ENCODE measurements around the gene GUCY1A1.

The GUCY1A1 gene

DNA sequence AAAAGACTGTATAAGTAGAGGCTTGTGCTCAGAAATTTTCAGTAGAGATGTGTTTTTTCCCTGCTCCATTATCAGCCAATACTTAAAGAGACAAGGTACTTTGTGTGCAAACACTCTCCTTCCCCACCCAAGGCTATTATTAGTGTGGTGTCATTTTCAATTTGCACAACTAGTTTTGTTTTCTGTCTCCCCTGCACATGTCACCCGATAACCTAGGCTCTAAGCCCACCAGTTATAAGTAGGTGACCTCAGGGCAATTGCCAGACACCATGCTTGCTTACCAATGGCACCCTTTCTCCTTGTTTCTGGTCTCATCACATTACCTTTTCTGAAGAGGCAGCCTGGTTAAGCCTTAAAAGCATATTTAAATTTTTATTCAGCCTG is 8.0 kb upstream of the GUCY1A1 start:
- DNase-seq (ENCODE audit: low read depth), result no peak

- no peak for DNase-seq (ENCODE audit: low read depth)
Measured at GRCh38 chr4:155659176-155659575, 7.5 kb upstream of the GUCY1A1 start.

- no peak for DNase-seq (ENCODE audit: low read depth)
Measured at GRCh38 chr4:155660436-155660835, 6.2 kb upstream of the GUCY1A1 start.

DNA sequence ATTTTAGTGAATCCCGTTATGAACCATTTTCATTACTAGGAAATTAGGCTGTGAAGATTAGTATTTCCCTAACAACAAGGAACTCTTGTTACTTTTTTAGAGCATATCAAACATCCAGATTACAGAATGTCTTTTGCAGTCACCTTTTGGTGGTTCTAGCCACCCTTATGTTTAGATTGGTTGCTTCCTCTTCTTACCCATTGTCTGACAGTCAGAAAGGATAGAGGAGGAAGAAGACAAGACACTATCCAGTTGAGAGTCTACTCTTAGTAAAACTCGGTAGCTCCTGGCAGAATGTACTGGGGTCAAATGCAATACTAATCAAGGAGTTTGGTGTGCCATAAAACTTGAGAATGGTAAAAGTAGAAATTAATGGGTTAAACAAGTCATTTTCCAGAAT is 1.6 kb upstream of the GUCY1A1 start:
- DNase-seq (ENCODE audit: low read depth), result no peak

- DNase-seq (ENCODE audit: low read depth), result peak; percentile 11
Measured at GRCh38 chr4:155667222-155667567, 547 bp downstream of the GUCY1A1 start.

GRCh38 chr4:155667568-155668511 is 1.2 kb downstream of the GUCY1A1 start:
- DNase-seq (ENCODE audit: low read depth), result peak; percentile 34

- DNase-seq (ENCODE audit: low read depth), result no peak
Measured at GRCh38 chr4:155668707-155669220, 2.1 kb downstream of the GUCY1A1 start.

DNA sequence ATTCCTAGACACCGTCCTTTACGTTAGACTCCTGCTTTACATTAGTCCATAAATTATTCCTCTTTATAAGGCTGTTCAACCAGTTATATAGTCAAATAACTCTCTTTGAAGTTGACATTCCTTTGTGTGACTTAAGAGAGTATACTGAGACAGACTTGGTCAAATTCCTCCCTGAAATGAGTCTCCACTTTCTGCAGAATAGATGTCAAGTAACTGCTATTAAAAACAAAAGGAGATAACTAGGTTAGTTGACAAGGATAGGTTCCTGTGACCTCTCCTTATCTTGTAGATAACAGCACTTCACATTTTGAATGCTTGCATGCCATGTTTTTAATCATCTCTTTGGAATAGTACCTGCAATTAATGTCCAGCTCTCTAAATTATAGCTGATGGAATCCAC is 5.7 kb downstream of the GUCY1A1 start:
- DNase-seq (ENCODE audit: low read depth), result no peak

DNA sequence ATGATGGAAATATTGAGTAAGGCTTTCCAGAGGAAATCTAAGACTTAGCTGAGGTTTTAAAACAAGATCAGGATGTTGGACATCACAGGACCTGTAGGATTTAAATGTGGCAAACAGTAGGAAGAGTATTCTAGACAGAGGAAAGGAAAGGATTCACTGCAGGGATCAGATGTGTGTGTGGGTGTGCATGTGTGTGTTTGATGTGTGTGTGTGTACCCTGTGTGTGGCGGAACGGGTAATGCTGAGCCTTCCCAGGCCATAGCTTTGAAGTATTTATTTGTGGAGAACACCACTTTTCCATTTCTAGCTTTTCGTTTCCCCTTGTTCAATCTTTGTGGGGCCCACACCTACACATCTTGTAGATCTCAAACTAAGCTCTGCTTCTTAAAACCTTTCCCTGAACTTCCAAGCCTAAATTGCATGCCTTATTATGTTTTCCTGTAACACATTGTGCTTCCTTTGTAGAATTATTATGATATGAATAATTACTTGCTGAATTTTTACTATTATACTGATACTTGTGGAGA is 6.9 kb downstream of the GUCY1A1 start:
- DNase-seq (ENCODE audit: low read depth), result no peak

- no peak for DNase-seq (ENCODE audit: low read depth)
Measured at GRCh38 chr4:155674669-155675071, 8.0 kb downstream of the GUCY1A1 start.

GRCh38 chr4:155675709-155676429 is 9.2 kb downstream of the GUCY1A1 start:
- DNase-seq (ENCODE audit: low read depth), result peak; percentile 26

- no peak for DNase-seq (ENCODE audit: low read depth)
Measured at GRCh38 chr4:155676430-155676825, 9.8 kb downstream of the GUCY1A1 start.

- DNase-seq (ENCODE audit: low read depth), result no peak
Measured at GRCh38 chr4:155678011-155678410, 11.4 kb downstream of the GUCY1A1 start.

DNA sequence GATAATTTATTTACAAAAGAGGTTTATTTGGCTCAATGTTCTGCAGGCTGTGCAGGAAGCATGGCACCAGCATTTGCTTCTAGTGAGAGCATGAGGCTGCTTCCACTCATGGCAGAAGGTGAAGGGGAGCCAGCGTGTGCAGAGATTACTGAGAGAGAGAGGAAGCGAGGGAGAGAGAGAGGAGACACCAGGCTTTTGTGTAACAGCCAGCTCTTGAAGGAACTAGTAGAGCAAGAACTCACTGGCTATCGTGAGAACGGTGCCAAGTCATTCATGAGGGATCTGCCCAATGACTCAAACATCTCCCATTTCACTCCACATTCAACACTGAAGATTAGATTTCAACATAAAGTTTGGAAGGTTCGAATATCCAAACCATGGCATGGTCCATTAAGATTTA is 12.7 kb downstream of the GUCY1A1 start:
- peak; percentile 83 for DNase-seq (ENCODE audit: low read depth)

DNA sequence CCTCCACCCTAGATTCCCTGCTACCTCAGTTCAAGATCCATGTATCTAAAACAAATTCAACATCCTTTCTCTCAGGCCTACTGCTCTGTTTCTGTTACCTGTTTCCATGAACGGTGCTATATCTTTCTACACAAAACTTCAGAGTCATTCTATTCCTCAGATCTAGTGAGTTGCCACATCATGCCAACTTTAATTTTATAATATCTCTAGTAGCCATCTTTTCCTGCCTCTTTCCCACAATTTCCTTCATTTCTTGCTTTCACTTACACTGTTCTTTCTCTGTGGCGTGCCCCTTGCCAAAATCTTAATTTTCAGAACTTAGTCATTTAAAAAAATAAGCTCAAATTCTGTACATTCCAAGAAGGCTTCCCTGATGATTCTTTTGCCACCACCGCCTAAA is 15.2 kb downstream of the GUCY1A1 start:
- DNase-seq (ENCODE audit: low read depth), result peak; percentile 17

DNA sequence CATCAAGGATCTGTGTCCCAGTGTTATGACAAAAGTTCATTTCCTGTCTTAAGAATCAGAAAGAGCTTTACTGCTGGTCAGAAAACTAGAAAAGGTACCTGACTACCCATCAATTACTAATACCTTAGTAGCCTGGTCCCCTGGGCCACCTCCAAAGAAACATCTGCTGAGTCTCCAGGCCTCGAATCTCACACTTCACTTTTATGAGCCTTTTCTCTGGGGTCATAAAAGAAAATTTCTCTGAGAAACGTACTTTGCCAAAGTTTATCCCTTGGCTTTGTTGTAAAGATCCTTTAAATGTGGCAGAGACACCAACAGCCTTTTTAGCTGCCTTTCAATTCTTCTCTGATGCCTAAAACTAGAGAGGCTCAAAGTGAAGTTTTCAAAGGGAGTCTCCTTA is 17.8 kb downstream of the GUCY1A1 start:
- no peak for DNase-seq (ENCODE audit: low read depth)

- DNase-seq (ENCODE audit: low read depth), result no peak
Measured at GRCh38 chr4:155684892-155685541, 18.4 kb downstream of the GUCY1A1 start.

GRCh38 chr4:155687380-155687982 is 20.8 kb downstream of the GUCY1A1 start:
- DNase-seq (ENCODE audit: low read depth), result no peak

GRCh38 chr4:155688211-155688610 is 21.6 kb downstream of the GUCY1A1 start:
- no peak for DNase-seq (ENCODE audit: low read depth)

- no peak for DNase-seq (ENCODE audit: low read depth)
Measured at GRCh38 chr4:155688860-155689259, 22.2 kb downstream of the GUCY1A1 start.

DNA sequence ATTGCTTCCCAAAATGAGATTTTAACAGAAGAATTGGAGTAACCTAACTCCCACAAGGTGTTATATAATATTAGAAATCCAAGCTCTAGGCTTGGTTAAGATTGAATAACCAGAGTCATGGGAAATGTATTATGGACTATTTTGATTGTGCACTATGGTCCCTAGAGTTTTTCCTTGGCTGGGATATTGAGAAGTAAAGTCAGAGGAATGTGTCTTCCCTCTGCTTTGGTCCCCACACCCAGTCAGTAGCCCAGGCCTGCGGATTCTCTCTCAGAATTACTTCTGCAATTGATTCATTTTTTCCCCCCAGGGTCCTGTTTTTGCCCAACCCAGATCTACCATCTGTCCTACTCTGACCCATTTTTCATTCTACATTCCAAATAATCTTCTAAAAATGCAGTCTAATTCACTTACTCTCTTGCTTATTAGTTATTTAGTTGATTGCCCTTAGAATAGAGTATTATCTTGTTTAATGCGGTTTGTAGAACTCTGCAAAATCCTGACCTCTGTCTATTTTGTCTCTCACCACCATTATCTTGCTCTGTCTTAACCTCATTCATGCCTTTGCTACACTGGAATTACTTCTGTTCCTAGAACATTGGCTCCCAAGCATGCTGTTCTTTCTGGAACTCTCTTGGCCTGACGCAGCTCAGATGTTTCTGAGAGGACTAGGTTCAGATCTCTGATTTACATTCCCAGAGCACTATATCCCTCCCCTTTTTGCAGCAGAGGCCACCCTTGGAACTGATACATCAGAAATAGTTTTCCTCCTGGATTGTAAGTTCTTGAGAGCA is 23.6 kb downstream of the GUCY1A1 start:
- DNase-seq (ENCODE audit: low read depth), result no peak
